Neural cell (in vitro differentiated cells): ENCODE results near the gene HS6ST3.

Experiments used
- EZH2 ChIP-seq: fragments of 200-600, 300-800 bp; shearing (Covaris generic), sonication (generic); IDR thresholded peaks from 2 replicates; pipeline ENCODE4 v1.6.1; 2014; ENCODE audit warnings: antibody characterized with exemption, low read length, borderline replicate concordance, mild to moderate bottlenecking; ENCODE audit not compliant: insufficient read depth, poor library complexity, severe bottlenecking
- SMC3 ChIP-seq: fragments of 450-650 bp; conservative IDR thresholded peaks from 2 replicates; pipeline ENCODE4 v1.6.1; 2014; ENCODE audit warnings: antibody characterized with exemption, mild to moderate bottlenecking, moderate library complexity; ENCODE audit not compliant: poor library complexity
- TF ChIP-seq, protein P1 (sequence below): fragments of 450-650 bp; IDR thresholded peaks from 2 replicates; pipeline ENCODE4 v1.5.1; 2014; ENCODE audit warnings: antibody characterized with exemption, mild to moderate bottlenecking, moderate library complexity; ENCODE audit not compliant: poor library complexity, severe bottlenecking

- TF ChIP-seq, protein P1, sequence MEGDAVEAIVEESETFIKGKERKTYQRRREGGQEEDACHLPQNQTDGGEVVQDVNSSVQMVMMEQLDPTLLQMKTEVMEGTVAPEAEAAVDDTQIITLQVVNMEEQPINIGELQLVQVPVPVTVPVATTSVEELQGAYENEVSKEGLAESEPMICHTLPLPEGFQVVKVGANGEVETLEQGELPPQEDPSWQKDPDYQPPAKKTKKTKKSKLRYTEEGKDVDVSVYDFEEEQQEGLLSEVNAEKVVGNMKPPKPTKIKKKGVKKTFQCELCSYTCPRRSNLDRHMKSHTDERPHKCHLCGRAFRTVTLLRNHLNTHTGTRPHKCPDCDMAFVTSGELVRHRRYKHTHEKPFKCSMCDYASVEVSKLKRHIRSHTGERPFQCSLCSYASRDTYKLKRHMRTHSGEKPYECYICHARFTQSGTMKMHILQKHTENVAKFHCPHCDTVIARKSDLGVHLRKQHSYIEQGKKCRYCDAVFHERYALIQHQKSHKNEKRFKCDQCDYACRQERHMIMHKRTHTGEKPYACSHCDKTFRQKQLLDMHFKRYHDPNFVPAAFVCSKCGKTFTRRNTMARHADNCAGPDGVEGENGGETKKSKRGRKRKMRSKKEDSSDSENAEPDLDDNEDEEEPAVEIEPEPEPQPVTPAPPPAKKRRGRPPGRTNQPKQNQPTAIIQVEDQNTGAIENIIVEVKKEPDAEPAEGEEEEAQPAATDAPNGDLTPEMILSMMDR = no peak
- TF ChIP-seq EZH2 = no peak
- TF ChIP-seq SMC3 = peak; percentile 41
These were observed 704.8 kb downstream of the HS6ST3 start for GRCh38 chr13:96794669-96795068.
